ENCODE measurements around the gene NCR3LG1.

The NCR3LG1 gene

DNA sequence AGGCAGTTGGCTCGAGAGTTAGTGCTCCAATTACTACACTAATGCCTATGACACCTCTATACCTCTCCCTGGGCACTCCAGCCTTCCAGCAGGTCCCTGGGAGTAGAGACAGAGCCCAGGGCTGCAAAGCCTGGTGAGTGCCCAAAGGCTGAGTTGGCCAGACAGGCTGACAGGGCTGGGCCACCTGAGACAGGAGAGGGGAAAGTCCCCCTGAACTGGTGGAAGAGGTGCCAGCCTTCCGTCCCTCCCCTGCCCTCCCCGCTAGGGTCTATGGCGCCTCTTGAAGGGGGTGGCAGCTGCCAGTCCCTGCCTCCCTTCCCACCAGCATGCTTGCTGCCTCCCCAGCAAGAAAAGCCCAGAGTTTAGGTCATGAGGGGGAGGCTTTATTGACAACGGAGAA is 33.9 kb downstream of the NCR3LG1 start:
- no peak for DNase-seq (ENCODE audit: low read depth, low spot score)
- POLR2A ChIA-PET = no interaction called here
- no peak overlapping the region for H3K4me3 ChIP-seq (ENCODE audit: low read depth, low read length)
- TF ChIP-seq, protein P1, sequence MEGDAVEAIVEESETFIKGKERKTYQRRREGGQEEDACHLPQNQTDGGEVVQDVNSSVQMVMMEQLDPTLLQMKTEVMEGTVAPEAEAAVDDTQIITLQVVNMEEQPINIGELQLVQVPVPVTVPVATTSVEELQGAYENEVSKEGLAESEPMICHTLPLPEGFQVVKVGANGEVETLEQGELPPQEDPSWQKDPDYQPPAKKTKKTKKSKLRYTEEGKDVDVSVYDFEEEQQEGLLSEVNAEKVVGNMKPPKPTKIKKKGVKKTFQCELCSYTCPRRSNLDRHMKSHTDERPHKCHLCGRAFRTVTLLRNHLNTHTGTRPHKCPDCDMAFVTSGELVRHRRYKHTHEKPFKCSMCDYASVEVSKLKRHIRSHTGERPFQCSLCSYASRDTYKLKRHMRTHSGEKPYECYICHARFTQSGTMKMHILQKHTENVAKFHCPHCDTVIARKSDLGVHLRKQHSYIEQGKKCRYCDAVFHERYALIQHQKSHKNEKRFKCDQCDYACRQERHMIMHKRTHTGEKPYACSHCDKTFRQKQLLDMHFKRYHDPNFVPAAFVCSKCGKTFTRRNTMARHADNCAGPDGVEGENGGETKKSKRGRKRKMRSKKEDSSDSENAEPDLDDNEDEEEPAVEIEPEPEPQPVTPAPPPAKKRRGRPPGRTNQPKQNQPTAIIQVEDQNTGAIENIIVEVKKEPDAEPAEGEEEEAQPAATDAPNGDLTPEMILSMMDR (IDR thresholded peaks at IDR 0.05; ENCODE audit: insufficient read depth, low read length, missing control alignments) = no peak
- CTCF ChIA-PET = interaction anchor here (0.9 to 7.3 kb wide), 12 partner anchors 7 to 163 kb away, joined by 3 to 116 read pairs (median 8); no protein-coding TSS in a partner anchor

DNA sequence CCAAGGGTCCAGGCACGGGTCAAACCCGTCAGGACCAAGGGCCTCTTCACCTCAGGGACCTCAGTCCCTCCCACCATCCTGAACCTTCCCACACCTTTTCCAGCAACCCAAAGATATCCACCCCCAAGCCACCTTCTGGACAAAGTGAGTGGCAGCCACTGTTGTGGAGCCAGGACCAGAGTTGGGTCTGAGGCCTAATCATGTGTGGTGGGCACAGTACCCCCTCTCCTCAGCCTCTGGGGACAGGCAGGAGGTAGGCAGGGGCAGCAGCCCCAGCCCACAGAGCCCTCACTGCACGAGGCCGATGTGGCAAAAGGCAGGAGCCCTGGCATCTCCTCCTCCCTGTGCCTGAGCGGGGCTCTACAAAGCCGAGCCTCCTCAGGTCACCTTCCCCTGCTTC is 34.3 kb downstream of the NCR3LG1 start:
- CTCF ChIA-PET = interaction anchor here (0.8 to 7.3 kb wide), 9 partner anchors 11 to 156 kb away, joined by 3 to 116 read pairs (median 6); no protein-coding TSS in a partner anchor
- H3K4me3 ChIP-seq (ENCODE audit: low read depth, low read length) = no peak overlapping the region
- TF ChIP-seq, protein P1 (IDR thresholded peaks at IDR 0.05; ENCODE audit: insufficient read depth, low read length, missing control alignments) = no peak
- no peak for DNase-seq (ENCODE audit: low read depth, low spot score)
- POLR2A ChIA-PET = interaction anchor here (0.5 kb wide), 1 partner anchor 18 kb away, joined by 3 read pairs; no protein-coding TSS in a partner anchor

DNA sequence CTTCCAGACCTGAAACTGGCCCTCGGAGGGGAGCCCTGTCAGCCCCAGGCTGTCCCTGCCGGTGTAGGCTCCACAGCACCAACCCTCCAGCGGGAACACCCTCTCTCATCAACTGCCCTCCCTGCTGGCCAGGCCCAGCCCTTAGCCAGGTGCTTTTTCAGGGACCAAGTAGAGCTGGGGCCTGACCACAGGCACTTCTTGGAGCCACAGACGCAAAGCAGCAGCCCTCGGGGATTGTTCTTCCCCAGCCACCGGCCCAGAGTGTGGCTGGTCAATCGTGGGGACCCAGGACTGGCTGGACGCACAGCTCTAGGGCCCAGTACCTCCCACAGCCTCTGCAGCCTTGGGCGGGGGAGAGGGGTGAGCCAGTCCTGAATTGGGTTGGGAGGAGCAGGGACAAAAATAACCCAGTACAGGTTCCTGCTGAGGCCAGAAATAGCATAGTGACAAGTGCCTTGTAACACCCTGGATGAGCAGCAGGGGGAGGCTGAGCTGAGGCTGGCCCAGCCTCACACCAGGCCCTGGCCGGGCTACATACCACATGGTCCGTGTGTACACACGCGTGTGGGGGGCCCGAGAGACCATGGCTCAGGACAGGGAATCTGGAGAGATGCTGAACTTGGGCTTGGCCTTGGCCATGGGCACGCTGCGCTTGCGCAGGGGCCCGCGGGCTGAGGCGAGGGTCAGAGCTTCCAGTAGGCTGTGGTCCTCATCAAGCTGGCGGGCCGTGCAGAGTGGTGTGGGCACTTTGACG is 34.9 kb downstream of the NCR3LG1 start:
- POLR2A ChIA-PET = interaction anchor here (0.5 to 0.6 kb wide), 2 partner anchors 19 to 309 kb away, joined by 3 read pairs; no protein-coding TSS in a partner anchor

GRCh38 chr11:17387254-17387653 is 35.7 kb downstream of the NCR3LG1 start:
- CTCF ChIA-PET = interaction anchor here (0.6 to 7.3 kb wide), 10 partner anchors 18 to 154 kb away, joined by 3 to 65 read pairs (median 3); no protein-coding TSS in a partner anchor
- TF ChIP-seq, protein P1 (IDR thresholded peaks at IDR 0.05; ENCODE audit: insufficient read depth, low read length, missing control alignments) = no peak
- POLR2A ChIA-PET = interaction anchor here (0.6 kb wide), 1 partner anchor 309 kb away, joined by 3 read pairs; no protein-coding TSS in a partner anchor
- no peak for DNase-seq (ENCODE audit: low read depth, low spot score)
- no peak overlapping the region for H3K4me3 ChIP-seq (ENCODE audit: low read depth, low read length)

More for the DNA sequence above, 34.9 kb downstream of the NCR3LG1 start:
- no peak for DNase-seq (ENCODE audit: low read depth, low spot score)
- CTCF ChIA-PET = interaction anchor here (0.6 to 7.3 kb wide), 12 partner anchors 12 to 154 kb away, joined by 3 to 65 read pairs (median 3); no protein-coding TSS in a partner anchor
- TF ChIP-seq, protein P1 (IDR thresholded peaks at IDR 0.05; ENCODE audit: insufficient read depth, low read length, missing control alignments) = peak; percentile 76
- no peak overlapping the region for H3K4me3 ChIP-seq (ENCODE audit: low read depth, low read length)

DNA sequence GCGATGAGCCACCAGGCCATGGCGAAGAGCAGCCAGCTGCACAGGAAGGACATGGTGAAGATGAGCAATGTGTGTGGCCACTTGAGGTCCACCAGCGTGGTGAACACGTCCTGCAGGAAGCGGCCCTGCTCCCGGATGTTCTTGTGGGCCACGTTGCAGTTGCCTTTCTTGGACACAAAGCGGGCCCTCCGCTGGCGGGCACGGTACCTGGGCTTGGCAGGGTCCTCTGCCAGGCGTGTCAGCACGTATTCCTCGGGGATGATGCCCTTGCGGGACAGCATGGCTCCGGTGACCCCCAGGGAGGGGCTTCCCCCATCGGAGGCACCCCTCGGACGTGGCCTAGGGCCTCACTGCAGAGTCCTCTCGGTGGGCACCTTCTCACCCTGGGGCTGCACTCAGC is 36.2 kb downstream of the NCR3LG1 start:
- no peak for DNase-seq (ENCODE audit: low read depth, low spot score)
- no peak overlapping the region for H3K4me3 ChIP-seq (ENCODE audit: low read depth, low read length)
- POLR2A ChIA-PET = no interaction called here
- CTCF ChIA-PET = interaction anchor here (1.4 to 1.6 kb wide), 3 partner anchors 18 to 140 kb away, joined by 3 to 10 read pairs (median 6); no protein-coding TSS in a partner anchor
- TF ChIP-seq, protein P1 (IDR thresholded peaks at IDR 0.05; ENCODE audit: insufficient read depth, low read length, missing control alignments) = no peak

DNA sequence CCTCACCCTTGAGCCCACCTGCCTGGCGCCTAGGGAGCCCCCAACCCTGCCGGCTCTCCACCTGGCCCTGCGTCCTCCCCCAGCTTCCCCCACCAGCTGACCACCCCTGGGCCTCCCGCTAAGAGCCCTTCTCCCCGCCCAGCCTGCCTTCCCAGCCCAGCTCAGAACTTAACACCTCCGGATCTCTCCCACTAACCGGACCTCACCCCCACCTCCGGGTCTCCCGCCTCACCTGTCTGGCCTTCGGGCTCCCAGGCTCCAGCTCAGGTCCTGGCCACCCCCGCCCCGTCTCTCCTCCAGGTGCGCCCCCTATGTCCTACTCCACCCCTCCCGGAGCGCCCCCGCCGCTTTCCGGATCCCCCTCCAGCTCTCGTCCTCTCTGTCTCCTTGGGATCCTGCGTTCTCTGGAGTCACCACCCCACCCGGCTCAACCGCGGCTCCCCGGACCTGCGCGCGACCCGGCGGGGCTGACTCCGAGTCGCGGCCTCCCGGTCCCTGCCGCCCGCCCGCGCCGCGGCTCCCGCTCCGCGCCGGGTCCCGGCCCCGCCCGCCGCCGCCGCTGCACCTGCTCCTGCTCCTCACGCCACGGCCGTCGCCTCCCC is 37.1 kb downstream of the NCR3LG1 start, which contains the start of gene KCNJ11:
TSS of gene KCNJ11 (minus strand) at position 51 of the 602 bp plus-strand sequence. CDS start 568 bp downstream, outside the sequence.
- TF ChIP-seq, protein P1 (IDR thresholded peaks at IDR 0.05; ENCODE audit: insufficient read depth, low read length, missing control alignments) = no peak
- no peak for DNase-seq (ENCODE audit: low read depth, low spot score)
- POLR2A ChIA-PET = no interaction called here
- peak within 1 kb of the TSS; percentile 34 for H3K4me3 ChIP-seq (ENCODE audit: low read depth, low read length)
- CTCF ChIA-PET = interaction anchor here (0.8 to 2.7 kb wide), 7 partner anchors 8 to 216 kb away, joined by 3 to 10 read pairs (median 6); no protein-coding TSS in a partner anchor
